LNCaP clone FGC (cell line): Measurements from ENCODE around the gene CHRNA9.

Experiments
- DNase-seq: peaks from one replicate; pipeline ENCODE4 v3.0.0-alpha.2; 2011; ENCODE audit warnings: low read depth
- H3K4me3 ChIP-seq: 2 replicates; pipeline ENCODE4 v1.5.1; 2011; ENCODE audit warnings: mild to moderate bottlenecking, low read depth, low read length, control low read depth
- TF ChIP-seq, protein P1 (sequence below): IDR thresholded peaks from 2 replicates; pipeline ENCODE4 v1.5.1; 2012; ENCODE audit warnings: mild to moderate bottlenecking; ENCODE audit not compliant: control insufficient read depth, insufficient read depth; ENCODE audit errors: extremely low read depth

CHRNA9 gene

DNA sequence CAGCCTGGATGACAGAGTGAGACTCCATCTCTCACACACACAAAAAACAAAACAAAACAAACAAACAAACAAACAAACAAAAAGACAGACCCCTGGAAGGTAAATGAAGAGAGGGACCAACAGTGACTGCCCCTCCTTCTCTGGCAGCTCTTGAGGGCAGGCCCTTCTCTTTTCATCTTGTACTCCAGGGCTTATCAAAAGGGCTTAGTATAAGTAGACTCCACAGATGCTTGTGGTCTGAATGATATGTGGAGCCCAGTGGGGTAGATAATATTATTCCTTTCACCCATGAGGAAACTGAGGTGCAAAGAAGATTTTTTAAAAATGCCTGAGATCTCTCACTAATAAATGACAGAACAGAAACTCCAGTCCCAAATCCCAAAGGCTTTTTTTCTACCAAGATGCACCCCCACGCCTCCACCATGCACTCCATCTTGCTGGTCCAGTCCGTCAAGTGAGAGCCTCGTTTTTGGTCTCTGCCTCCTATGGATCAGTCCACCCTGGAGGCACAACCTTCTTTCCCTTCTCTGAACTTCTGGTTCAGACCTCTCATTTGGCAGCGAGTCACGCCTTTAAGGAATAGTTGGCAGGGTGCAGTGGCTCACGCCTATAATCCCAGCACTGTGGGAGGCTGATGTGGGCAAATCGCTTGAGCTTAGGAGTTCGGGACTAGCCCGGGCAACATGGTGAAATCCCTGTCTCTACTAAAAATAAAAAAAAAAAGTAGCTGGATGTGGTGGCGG is 17.0 kb upstream of the CHRNA9 start:
- no peak for DNase-seq
- H3K4me3 ChIP-seq: no peak overlapping the region
- TF ChIP-seq, protein P1, sequence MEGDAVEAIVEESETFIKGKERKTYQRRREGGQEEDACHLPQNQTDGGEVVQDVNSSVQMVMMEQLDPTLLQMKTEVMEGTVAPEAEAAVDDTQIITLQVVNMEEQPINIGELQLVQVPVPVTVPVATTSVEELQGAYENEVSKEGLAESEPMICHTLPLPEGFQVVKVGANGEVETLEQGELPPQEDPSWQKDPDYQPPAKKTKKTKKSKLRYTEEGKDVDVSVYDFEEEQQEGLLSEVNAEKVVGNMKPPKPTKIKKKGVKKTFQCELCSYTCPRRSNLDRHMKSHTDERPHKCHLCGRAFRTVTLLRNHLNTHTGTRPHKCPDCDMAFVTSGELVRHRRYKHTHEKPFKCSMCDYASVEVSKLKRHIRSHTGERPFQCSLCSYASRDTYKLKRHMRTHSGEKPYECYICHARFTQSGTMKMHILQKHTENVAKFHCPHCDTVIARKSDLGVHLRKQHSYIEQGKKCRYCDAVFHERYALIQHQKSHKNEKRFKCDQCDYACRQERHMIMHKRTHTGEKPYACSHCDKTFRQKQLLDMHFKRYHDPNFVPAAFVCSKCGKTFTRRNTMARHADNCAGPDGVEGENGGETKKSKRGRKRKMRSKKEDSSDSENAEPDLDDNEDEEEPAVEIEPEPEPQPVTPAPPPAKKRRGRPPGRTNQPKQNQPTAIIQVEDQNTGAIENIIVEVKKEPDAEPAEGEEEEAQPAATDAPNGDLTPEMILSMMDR: no peak

DNA sequence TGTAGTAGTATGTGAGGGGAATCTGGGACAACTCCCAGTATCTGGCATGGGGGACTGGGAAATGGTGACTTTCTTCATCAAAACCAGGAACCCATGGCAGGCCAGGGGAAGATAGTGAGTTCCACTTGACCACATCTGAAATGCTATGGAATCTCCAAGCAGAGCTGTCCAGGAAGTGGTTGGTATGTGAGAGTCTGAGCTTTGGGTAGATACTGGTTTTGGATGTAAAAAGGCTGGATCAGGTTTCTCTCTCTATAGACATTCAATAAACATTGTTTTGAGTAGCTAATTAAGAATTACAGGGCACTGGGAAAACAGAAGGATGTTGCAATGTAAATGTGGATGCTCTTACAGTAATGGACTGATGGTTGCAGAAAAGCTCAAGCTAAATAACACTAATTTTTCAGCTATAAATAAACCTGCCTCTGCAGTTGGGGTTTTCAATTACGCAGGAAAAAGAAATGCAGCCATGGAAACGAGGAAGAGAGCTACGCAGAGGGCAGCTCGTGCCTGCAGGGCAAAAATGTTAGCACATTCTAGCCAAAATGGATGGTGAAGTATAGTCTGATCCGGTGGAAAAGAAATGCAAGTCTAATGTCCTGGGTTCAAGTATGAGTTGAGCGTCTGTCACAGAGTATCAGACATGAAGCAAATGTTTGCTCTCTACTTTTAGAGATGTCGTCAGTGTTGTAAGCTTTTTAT is 13.4 kb upstream of the CHRNA9 start:
- DNase-seq: no peak
- no peak overlapping the region for H3K4me3 ChIP-seq
- TF ChIP-seq, protein P1: no peak

DNA sequence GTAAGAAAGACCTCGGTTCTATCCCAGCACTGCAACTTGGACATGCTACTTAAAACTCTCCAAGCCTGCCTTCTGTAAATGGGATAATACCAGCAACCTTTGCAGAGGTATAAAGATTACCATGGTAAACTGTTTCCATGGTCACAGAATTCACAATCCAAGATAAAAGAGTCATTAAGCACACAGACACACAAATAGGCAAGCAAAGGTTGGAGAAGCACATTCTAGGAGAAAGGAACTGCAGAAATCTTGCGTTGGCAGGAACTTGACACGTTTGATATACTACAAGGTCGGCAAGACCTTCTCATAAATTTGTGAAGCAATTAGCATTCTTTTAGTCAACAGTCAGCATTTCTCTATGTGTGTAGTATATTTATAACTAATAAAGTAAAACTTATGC is 12.3 kb upstream of the CHRNA9 start:
- DNase-seq: no peak
- TF ChIP-seq, protein P1: no peak
- H3K4me3 ChIP-seq: no peak overlapping the region

DNA sequence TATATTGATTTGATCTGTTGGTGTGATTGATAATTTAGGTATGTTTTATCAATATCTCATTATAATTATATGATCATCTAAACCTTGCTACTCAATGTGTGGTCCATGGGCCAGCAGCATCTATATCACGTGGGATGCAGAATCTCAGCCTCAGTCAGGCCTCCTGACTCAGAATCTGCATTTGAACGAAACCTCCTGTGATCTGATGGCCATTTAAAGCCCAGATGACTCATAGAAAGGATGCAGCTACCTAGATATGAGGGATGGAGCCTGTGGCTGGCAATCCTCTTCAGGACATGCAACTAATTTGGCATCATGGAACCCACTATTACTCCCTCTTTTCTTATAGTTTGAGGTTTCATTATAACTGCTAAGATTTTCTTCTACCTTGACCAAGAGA is 11.3 kb upstream of the CHRNA9 start:
- TF ChIP-seq, protein P1: no peak
- DNase-seq: no peak
- H3K4me3 ChIP-seq: no peak overlapping the region

DNA sequence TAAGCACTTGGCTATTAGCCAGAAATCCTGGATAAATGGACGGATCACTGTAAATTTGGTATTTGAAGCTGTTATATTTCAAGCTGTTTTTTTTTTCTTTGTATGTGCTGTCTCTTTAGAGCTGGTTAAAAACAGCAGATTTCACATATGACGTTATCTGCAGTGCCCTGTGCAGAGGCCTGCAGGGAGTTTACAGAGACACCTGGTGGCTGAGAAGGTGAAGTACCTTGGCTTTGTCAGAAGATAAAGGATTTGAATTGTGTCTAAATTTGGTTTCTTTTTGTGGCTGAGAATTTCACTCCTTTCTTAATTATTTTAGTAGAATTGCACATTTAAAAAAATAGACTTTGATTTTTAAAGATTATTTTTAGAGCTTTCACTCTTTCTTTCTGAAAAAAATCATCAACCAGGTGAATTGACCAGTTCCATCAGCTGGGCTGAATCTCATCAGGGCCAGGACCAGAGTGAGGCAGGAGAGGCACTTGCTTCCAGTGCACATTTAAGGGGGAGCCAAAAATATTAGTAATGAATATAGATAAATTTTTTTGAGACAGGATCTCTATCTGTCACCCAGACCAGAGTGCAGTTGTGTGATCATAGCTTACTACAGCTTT is 9.6 kb upstream of the CHRNA9 start:
- TF ChIP-seq, protein P1: peak; percentile 89
- DNase-seq: peak; percentile 48
- H3K4me3 ChIP-seq: no peak overlapping the region

DNA sequence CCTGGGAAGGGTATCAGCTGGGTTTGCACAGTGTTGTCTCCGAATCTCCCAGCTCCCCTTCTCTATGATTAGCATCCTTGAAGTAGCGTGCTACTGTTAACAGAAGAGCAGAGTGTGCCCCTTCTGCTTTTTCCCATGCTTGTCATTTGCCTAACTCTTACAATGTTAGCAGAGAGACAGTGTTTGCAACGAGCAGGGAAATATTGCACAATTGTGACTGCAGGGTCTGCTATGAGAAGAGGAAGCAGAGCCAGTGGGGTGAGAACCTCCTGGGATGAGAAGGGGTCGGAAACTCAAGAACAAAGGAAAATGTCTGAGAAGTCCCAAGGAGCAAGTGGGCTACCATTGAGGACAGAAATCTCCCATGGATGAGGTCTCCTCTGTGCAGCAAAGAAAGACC is 7.8 kb upstream of the CHRNA9 start:
- TF ChIP-seq, protein P1: no peak
- H3K4me3 ChIP-seq: no peak overlapping the region
- no peak for DNase-seq
